Measurements from ENCODE around the gene CDYL2. TPM values are rescaled to one million over a fixed set of nuclear protein-coding genes. Genes with fewer than 3 reads are reported as not detected.

CDYL2 gene
- total and polyA plus RNA-seq, 7 donors = 1.2 to 8.8 (median 2.5) TPM

GRCh38 chr16:80806289-80806688 lies 1.9 kb upstream of the CDYL2 start:
- no peaks in the 10 kb centered on the region for H3K9me3 ChIP-seq
- 93 to 96% methylated on average over 1 of the region's 1 CpG for WGBS, 2 donors
- TF ChIP-seq POLR2AphosphoS5 (IDR thresholded peaks at IDR 0.05) = no peak
- no peak for TF ChIP-seq CTCF (IDR thresholded peaks at IDR 0.05)
- no peak for TF ChIP-seq EP300 (IDR thresholded peaks at IDR 0.05)
- no peak for TF ChIP-seq POLR2A (IDR thresholded peaks at IDR 0.05)
- no peaks in the 10 kb centered on the region for H3K36me3 ChIP-seq
- intact Hi-C loops (cut with DNase I) = no loop called here
- DNase-seq = no peak
- peaks cover 0 to 6% (median 5%) of the 10 kb centered on the region in 4 donors for H3K4me1 ChIP-seq
- H3K4me3 ChIP-seq = no peak overlapping the region
- no peak overlapping the region for H3K27ac ChIP-seq
- H3K27me3 ChIP-seq = no peaks in the 10 kb centered on the region

- Histone ChIP-seq H3K9me3 (no peaks in the 10 kb centered on the region), H3K4me3 (peak overlapping the region; percentile 51 to 64 (median 60)), H3K36me3 (no peaks in the 10 kb centered on the region), H3K4me1 (peaks cover 0 to 6% (median 5%) of the 10 kb centered on the region in 4 donors), H3K27me3 (no peaks in the 10 kb centered on the region), H3K27ac (no peak overlapping the region)
- DNase-seq = no peak
- 1% methylated on average over 80 of the region's 80 CpGs for WGBS, 2 donors
- intact Hi-C loops (cut with DNase I) = no loop called here
- TF ChIP-seq POLR2AphosphoS5 (IDR thresholded peaks at IDR 0.05) = no peak
These were observed 307 bp downstream of the CDYL2 start for GRCh38 chr16:80804056-80804525.

- Histone ChIP-seq H3K36me3 (no peaks in the 10 kb centered on the region), H3K27ac (no peak overlapping the region), H3K4me1 (peaks cover 0 to 6% (median 5%) of the 10 kb centered on the region in 4 donors), H3K4me3 (peak overlapping the region; percentile 24 to 64 (median 60)), H3K9me3 (no peaks in the 10 kb centered on the region), H3K27me3 (no peaks in the 10 kb centered on the region)
- DNase-seq = no peak
- 4% methylated on average over 85 to 86 of the region's 87 CpGs for WGBS, 2 donors
- intact Hi-C loops (cut with DNase I) = no loop called here
- TF ChIP-seq EP300 (IDR thresholded peaks at IDR 0.05) (no peak), POLR2A (IDR thresholded peaks at IDR 0.05) (no peak), CTCF (IDR thresholded peaks at IDR 0.05) (peak in 1 of 4 experiments; percentile 23), POLR2AphosphoS5 (IDR thresholded peaks at IDR 0.05) (no peak)
These were observed 901 bp downstream of the CDYL2 start for GRCh38 chr16:80803339-80804055.

GRCh38 chr16:80802902-80803301 lies 1.5 kb downstream of the CDYL2 start:
- intact Hi-C loops (cut with DNase I) = no loop called here
- H3K27ac ChIP-seq = no peak overlapping the region
- WGBS, 2 donors = 83 to 98% methylated on average over 7 of the region's 7 CpGs
- H3K36me3 ChIP-seq = no peaks in the 10 kb centered on the region
- no peaks in the 10 kb centered on the region for H3K9me3 ChIP-seq
- H3K4me1 ChIP-seq = peaks cover 0 to 6% (median 5%) of the 10 kb centered on the region in 4 donors
- no peaks in the 10 kb centered on the region for H3K27me3 ChIP-seq
- TF ChIP-seq CTCF (IDR thresholded peaks at IDR 0.05) = no peak
- TF ChIP-seq EP300 (IDR thresholded peaks at IDR 0.05) = no peak
- TF ChIP-seq POLR2AphosphoS5 (IDR thresholded peaks at IDR 0.05) = no peak
- TF ChIP-seq POLR2A (IDR thresholded peaks at IDR 0.05) = no peak
- H3K4me3 ChIP-seq = peak overlapping the region in 1 of 4 donors; percentile 62
- no peak for DNase-seq

GRCh38 chr16:80802138-80802537 lies 2.3 kb downstream of the CDYL2 start:
- no peaks in the 10 kb centered on the region for H3K36me3 ChIP-seq
- no peak overlapping the region for H3K4me3 ChIP-seq
- H3K27ac ChIP-seq = no peak overlapping the region
- no peak for DNase-seq
- TF ChIP-seq POLR2A (IDR thresholded peaks at IDR 0.05) = no peak
- no peak for TF ChIP-seq EP300 (IDR thresholded peaks at IDR 0.05)
- TF ChIP-seq POLR2AphosphoS5 (IDR thresholded peaks at IDR 0.05) = no peak
- no peak for TF ChIP-seq CTCF (IDR thresholded peaks at IDR 0.05)
- no peaks in the 10 kb centered on the region for H3K27me3 ChIP-seq
- intact Hi-C loops (cut with DNase I) = no loop called here
- 93 to 96% methylated on average over 4 of the region's 4 CpGs for WGBS, 2 donors
- no peaks in the 10 kb centered on the region for H3K9me3 ChIP-seq
- H3K4me1 ChIP-seq = peaks cover 0 to 6% (median 5%) of the 10 kb centered on the region in 4 donors
